ENCODE measurements around the gene PYGL.
A peak's percentile ranks its signal among the peaks of the same experiment; 100 is the strongest.

Gene PYGL

GRCh38 chr14:50871228-50871627 is 73.1 kb downstream of the PYGL start:
- DNase-seq: no peak

GRCh38 chr14:50865391-50866076 is 78.7 kb downstream of the PYGL start:
- DNase-seq: no peak

- DNase-seq: no peak
These were observed 79.3 kb downstream of the PYGL start for GRCh38 chr14:50864946-50865345.

GRCh38 chr14:50864237-50864636 is 80.0 kb downstream of the PYGL start:
- DNase-seq: no peak

GRCh38 chr14:50862036-50862570 is 82.2 kb downstream of the PYGL start:
- no peak for DNase-seq

GRCh38 chr14:50860478-50861086 is 83.7 kb downstream of the PYGL start:
- DNase-seq: peak; percentile 73

GRCh38 chr14:50859296-50859624 is 85.0 kb downstream of the PYGL start:
- DNase-seq: no peak

GRCh38 chr14:50856660-50857059 is 87.6 kb downstream of the PYGL start:
- no peak for DNase-seq

- no peak for DNase-seq
These were observed 88.7 kb downstream of the PYGL start for GRCh38 chr14:50855558-50855957.
